HEK293 (cell line): ENCODE results near the gene LMF1.
"Not testable (repeated sequence)": the region's sequence is repeated elsewhere in the genome, so short reads cannot be mapped to it uniquely, and the experiment has no call there.

Experiments used
- CTCF ChIA-PET: fragments of 350-600 bp; formaldehyde crosslinking; extraction: SDS; loops from one replicate; lab custom pipeline; 2021; ENCODE audit warnings: antibody characterized with exemption; lab: Yijun Ruan, JAX
- POLR2A ChIA-PET: fragments of 300-600 bp; formaldehyde crosslinking; extraction: SDS; loops from one replicate; lab custom pipeline; 2020; ENCODE audit warnings: antibody characterized with exemption, inconsistent platforms; lab: Yijun Ruan, JAX
- H3K27ac ChIP-seq: fragments of 200-500 bp; sonication (Bioruptor generic); 2 replicates; pipeline ENCODE4 v1.5.1; 2014; ENCODE audit warnings: low read depth, low read length, control low read depth, inconsistent platforms; ENCODE audit errors: extremely low read depth
- H3K36me3 ChIP-seq, 2 experiments: fragments of 200-500 bp in 1 of 2; sonication (Bioruptor generic) in 1 of 2; 1 replicate in 1 of 2; 2 replicates in 1 of 2; pipeline ENCODE4 v1.5.1; 2014 to 2017; ENCODE audit warnings: inconsistent platforms in 2 of 2, low read length in 2 of 2; ENCODE audit not compliant: control insufficient read depth in 2 of 2, insufficient read depth in 1 of 2
- H3K4me1 ChIP-seq: fragments of 200-500 bp; sonication (Bioruptor generic); 2 replicates; pipeline ENCODE4 v1.5.1; 2014; ENCODE audit warnings: mild to moderate bottlenecking, low read length, inconsistent platforms; ENCODE audit not compliant: control insufficient read depth, insufficient read depth
- H3K4me3 ChIP-seq: 2 replicates; pipeline ENCODE4 v1.5.1; 2011; ENCODE audit warnings: low read depth, mild to moderate bottlenecking, control low read depth, low read length, moderate library complexity
- H3K9me3 ChIP-seq: fragments of 200-500 bp; sonication (Bioruptor generic); 2 replicates; pipeline ENCODE4 v1.5.1; 2014; ENCODE audit warnings: low read depth, low read length, inconsistent platforms; ENCODE audit not compliant: control insufficient read depth, insufficient read depth
- HIC1 ChIP-seq: fragments of 450-650 bp; formaldehyde crosslinking; IDR thresholded peaks from 2 replicates; pipeline ENCODE4 v1.5.1; 2016; ENCODE audit warnings: missing biosample characterization, missing genetic modification characterization
- KLF9 ChIP-seq: fragments of 450-650 bp; formaldehyde crosslinking; IDR thresholded peaks from 2 replicates; pipeline ENCODE4 v1.5.1; 2016; ENCODE audit warnings: missing biosample characterization, missing genetic modification characterization, low read depth
- MYNN ChIP-seq: fragments of 450-650 bp; formaldehyde crosslinking; IDR thresholded peaks from 2 replicates; pipeline ENCODE4 v1.5.1; 2016; ENCODE audit warnings: missing biosample characterization, missing genetic modification characterization, borderline replicate concordance
- SETDB1 ChIP-seq: IDR thresholded peaks from one replicate; pipeline ENCODE4 v1.6.1; 2017; ENCODE audit warnings: mild to moderate bottlenecking, low read length, moderate library complexity, mixed read lengths; ENCODE audit not compliant: insufficient read length
- TRIM28 ChIP-seq: IDR thresholded peaks from 2 replicates; pipeline ENCODE4 v1.6.1; 2011; ENCODE audit warnings: low read length, control low read depth, borderline replicate concordance
- ZNF112 ChIP-seq: fragments of 450-650 bp; formaldehyde crosslinking; IDR thresholded peaks from 2 replicates; pipeline ENCODE4 v1.5.0; 2017; ENCODE audit warnings: missing biosample characterization, missing genetic modification characterization
- ZNF19 ChIP-seq: fragments of 450-650 bp; formaldehyde crosslinking; IDR thresholded peaks from 2 replicates; pipeline ENCODE4; 2016; ENCODE audit warnings: missing biosample characterization, missing genetic modification characterization, low read depth
- ZNF239 ChIP-seq: fragments of 450-650 bp; formaldehyde crosslinking; IDR thresholded peaks from 2 replicates; pipeline ENCODE4 v1.5.1; 2016; ENCODE audit warnings: missing biosample characterization, missing genetic modification characterization
- ZNF274 ChIP-seq, 2 experiments: fragments of 200-500 bp in 1 of 2; fragments of 450-650 bp in 1 of 2; sonication (Bioruptor generic) in 1 of 2; formaldehyde crosslinking in 1 of 2; IDR thresholded peaks; 2 replicates each; pipeline versions ENCODE4 v1.5.1 to v1.6.1; 2014 to 2016; ENCODE audit warnings: borderline replicate concordance in 1 of 2, inconsistent platforms in 1 of 2, low read length in 1 of 2, missing biosample characterization in 1 of 2, missing genetic modification characterization in 1 of 2
- ZNF362 ChIP-seq: fragments of 450-650 bp; formaldehyde crosslinking; IDR thresholded peaks from 2 replicates; pipeline ENCODE4 v1.5.1; 2016; ENCODE audit warnings: missing biosample characterization, missing genetic modification characterization
- ZNF510 ChIP-seq: fragments of 450-650 bp; formaldehyde crosslinking; IDR thresholded peaks from 2 replicates; pipeline ENCODE4 v1.5.1; 2018; ENCODE audit warnings: mild to moderate bottlenecking, missing genetic modification characterization, missing biosample characterization; ENCODE audit not compliant: insufficient replicate concordance
- ZNF555 ChIP-seq: fragments of 450-650 bp; formaldehyde crosslinking; conservative IDR thresholded peaks from 2 replicates; pipeline ENCODE4 v1.5.1; 2017; ENCODE audit warnings: missing biosample characterization, mild to moderate bottlenecking, missing genetic modification characterization, inconsistent platforms
- ZNF558 ChIP-seq: fragments of 450-650 bp; formaldehyde crosslinking; IDR thresholded peaks from 2 replicates; pipeline ENCODE4 v1.5.1; 2016; ENCODE audit warnings: missing biosample characterization, missing genetic modification characterization
- ZNF585B ChIP-seq: fragments of 450-650 bp; formaldehyde crosslinking; IDR thresholded peaks from 2 replicates; pipeline ENCODE4 v1.5.1; 2016; ENCODE audit warnings: missing biosample characterization, missing genetic modification characterization
- ZNF664 ChIP-seq: fragments of 450-650 bp; formaldehyde crosslinking; IDR thresholded peaks from 2 replicates; pipeline ENCODE4 v1.5.1; 2016; ENCODE audit warnings: missing biosample characterization, missing genetic modification characterization
- ZSCAN18 ChIP-seq: fragments of 450-650 bp; formaldehyde crosslinking; IDR thresholded peaks from 2 replicates; pipeline ENCODE4 v1.5.1; 2016; ENCODE audit warnings: missing biosample characterization, missing genetic modification characterization
- TF ChIP-seq, protein P1 (sequence below): IDR thresholded peaks from 2 replicates; pipeline ENCODE4 v1.6.1; 2011; ENCODE audit warnings: mild to moderate bottlenecking, low read depth, low read length, borderline replicate concordance
- TF ChIP-seq, protein P2 (sequence below): fragments of 450-650 bp; IDR thresholded peaks from 2 replicates; pipeline ENCODE4 v1.5.1; 2018; ENCODE audit warnings: missing biosample characterization, missing genetic modification characterization

The LMF1 gene

GRCh38 chr16:836822-837221 is 134.0 kb downstream of the LMF1 start:
- H3K36me3 ChIP-seq, H3K9me3 ChIP-seq, CTCF ChIA-PET: not testable (repeated sequence)

DNA sequence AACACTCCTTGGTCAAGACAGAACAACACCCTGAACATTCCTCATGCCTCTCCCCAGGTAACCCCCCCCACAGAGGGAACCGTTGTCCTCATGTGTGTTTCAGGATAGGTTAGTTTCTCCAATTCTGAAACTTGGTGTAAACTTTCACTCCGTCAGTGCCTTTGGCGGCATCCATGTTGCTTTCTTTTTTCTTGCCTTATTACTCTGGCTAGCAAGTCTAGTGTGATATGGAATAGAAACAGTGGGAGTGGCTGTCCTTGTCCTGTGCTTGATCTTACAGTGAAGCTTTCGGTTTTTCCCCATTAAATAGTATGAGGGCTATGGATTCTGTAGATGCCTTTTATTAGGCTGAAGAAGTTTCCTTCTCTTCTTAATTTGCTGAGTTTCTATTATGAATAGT is 134.6 kb downstream of the LMF1 start:
- TF ChIP-seq ZSCAN18 (tag by site-specific recombination) (no peak), SETDB1 (peak; percentile 90), ZNF664 (tag by site-specific recombination) (0 out of 2 replicates have a peak, but pooled peaks have one; percentile 24), ZNF274 (IDR thresholded peaks at IDR 0.05; ENCODE audit: low read length) (no peak), ZNF274 (tag by site-specific recombination; IDR thresholded peaks at IDR 0.05; ENCODE audit: borderline replicate concordance) (no peak), ZNF239 (tag by site-specific recombination) (peak; percentile 96), KLF9 (tag by site-specific recombination) (no peak), MYNN (no peak), TRIM28 (peak; percentile 38; the same call in 1 of the 2 replicates)
- TF ChIP-seq, protein P1, sequence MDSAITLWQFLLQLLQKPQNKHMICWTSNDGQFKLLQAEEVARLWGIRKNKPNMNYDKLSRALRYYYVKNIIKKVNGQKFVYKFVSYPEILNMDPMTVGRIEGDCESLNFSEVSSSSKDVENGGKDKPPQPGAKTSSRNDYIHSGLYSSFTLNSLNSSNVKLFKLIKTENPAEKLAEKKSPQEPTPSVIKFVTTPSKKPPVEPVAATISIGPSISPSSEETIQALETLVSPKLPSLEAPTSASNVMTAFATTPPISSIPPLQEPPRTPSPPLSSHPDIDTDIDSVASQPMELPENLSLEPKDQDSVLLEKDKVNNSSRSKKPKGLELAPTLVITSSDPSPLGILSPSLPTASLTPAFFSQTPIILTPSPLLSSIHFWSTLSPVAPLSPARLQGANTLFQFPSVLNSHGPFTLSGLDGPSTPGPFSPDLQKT: no peak
- Histone ChIP-seq H3K9me3 (no peaks in the 10 kb centered on the region), H3K4me3 (no peak overlapping the region), H3K36me3 (no peaks in the 10 kb centered on the region), H3K27ac (no peak overlapping the region), H3K4me1 (no peaks in the 10 kb centered on the region)
- ChIA-PET POLR2A (no interaction called here), CTCF (interaction anchor here (0.6 kb wide), 1 partner anchor 46 kb away, joined by 3 read pairs; no protein-coding TSS in a partner anchor)

More at GRCh38 chr16:836822-837221, 134.0 kb downstream of the LMF1 start:
- H3K27ac ChIP-seq, H3K4me1 ChIP-seq, POLR2A ChIA-PET, H3K4me3 ChIP-seq: not testable (repeated sequence)

GRCh38 chr16:835373-835772 is 135.4 kb downstream of the LMF1 start:
- Histone ChIP-seq H3K4me3 (no peak overlapping the region), H3K9me3 (no peaks in the 10 kb centered on the region), H3K27ac (no peak overlapping the region), H3K36me3 (no peaks in the 10 kb centered on the region), H3K4me1 (no peaks in the 10 kb centered on the region)
- ChIA-PET POLR2A (no interaction called here), CTCF (interaction anchor here (0.6 kb wide), 2 partner anchors 46 to 222 kb away, joined by 3 read pairs; no protein-coding TSS in a partner anchor)
- TF ChIP-seq ZNF510 (tag by site-specific recombination): no peak
- no peak for TF ChIP-seq ZNF558 (tag by site-specific recombination)
- no peak for TF ChIP-seq ZNF585B (tag by site-specific recombination)
- no peak for TF ChIP-seq ZNF555 (tag by site-specific recombination)

GRCh38 chr16:833411-833810 is 137.4 kb downstream of the LMF1 start:
- POLR2A ChIA-PET: no interaction called here
- CTCF ChIA-PET: no interaction called here
- Histone ChIP-seq H3K27ac (no peak overlapping the region), H3K36me3 (no peaks in the 10 kb centered on the region), H3K4me3 (no peak overlapping the region), H3K9me3 (no peaks in the 10 kb centered on the region), H3K4me1 (no peaks in the 10 kb centered on the region)
- TF ChIP-seq, protein P1: no peak
- TF ChIP-seq TRIM28 (no peak), ZNF362 (tag by site-specific recombination) (no peak), ZNF112 (no peak), ZNF19 (tag by site-specific recombination) (no peak), HIC1 (no peak)
- TF ChIP-seq, protein P2, sequence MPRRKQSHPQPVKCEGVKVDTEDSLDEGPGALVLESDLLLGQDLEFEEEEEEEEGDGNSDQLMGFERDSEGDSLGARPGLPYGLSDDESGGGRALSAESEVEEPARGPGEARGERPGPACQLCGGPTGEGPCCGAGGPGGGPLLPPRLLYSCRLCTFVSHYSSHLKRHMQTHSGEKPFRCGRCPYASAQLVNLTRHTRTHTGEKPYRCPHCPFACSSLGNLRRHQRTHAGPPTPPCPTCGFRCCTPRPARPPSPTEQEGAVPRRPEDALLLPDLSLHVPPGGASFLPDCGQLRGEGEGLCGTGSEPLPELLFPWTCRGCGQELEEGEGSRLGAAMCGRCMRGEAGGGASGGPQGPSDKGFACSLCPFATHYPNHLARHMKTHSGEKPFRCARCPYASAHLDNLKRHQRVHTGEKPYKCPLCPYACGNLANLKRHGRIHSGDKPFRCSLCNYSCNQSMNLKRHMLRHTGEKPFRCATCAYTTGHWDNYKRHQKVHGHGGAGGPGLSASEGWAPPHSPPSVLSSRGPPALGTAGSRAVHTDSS (tag by site-specific recombination): no peak
